ENCODE results near the gene PHACTR3.

The PHACTR3 gene

GRCh38 chr20:59738851-59739250 is 134.5 kb downstream of the PHACTR3 start:
- DNase-seq, result no peak

- no peak for DNase-seq
Measured at GRCh38 chr20:59740621-59741020, 136.3 kb downstream of the PHACTR3 start.

- no peak for DNase-seq
Measured at GRCh38 chr20:59741073-59741472, 136.7 kb downstream of the PHACTR3 start.

GRCh38 chr20:59742351-59743095 is 138.2 kb downstream of the PHACTR3 start:
- no peak for DNase-seq

GRCh38 chr20:59743308-59743707 is 139.0 kb downstream of the PHACTR3 start:
- DNase-seq, result no peak

GRCh38 chr20:59743767-59744485 is 139.6 kb downstream of the PHACTR3 start:
- DNase-seq, result no peak

GRCh38 chr20:59744756-59745155 is 140.4 kb downstream of the PHACTR3 start:
- DNase-seq, result no peak

- DNase-seq, result no peak
Measured at GRCh38 chr20:59745201-59745600, 140.9 kb downstream of the PHACTR3 start.

GRCh38 chr20:59745716-59746115 is 141.4 kb downstream of the PHACTR3 start:
- no peak for DNase-seq

GRCh38 chr20:59746155-59746554 is 141.8 kb downstream of the PHACTR3 start:
- DNase-seq, result no peak

GRCh38 chr20:59747671-59748515 is 143.6 kb downstream of the PHACTR3 start:
- DNase-seq, result no peak

- no peak for DNase-seq
Measured at GRCh38 chr20:59748619-59749191, 144.4 kb downstream of the PHACTR3 start.

GRCh38 chr20:59749301-59749700 is 145.0 kb downstream of the PHACTR3 start:
- DNase-seq, result no peak

GRCh38 chr20:59750209-59750840 is 146.0 kb downstream of the PHACTR3 start:
- no peak for DNase-seq

- peak; percentile 53 for DNase-seq
Measured at GRCh38 chr20:59751075-59751711, 146.9 kb downstream of the PHACTR3 start.

- DNase-seq, result peak; percentile 51
Measured at GRCh38 chr20:59752101-59752586, 147.8 kb downstream of the PHACTR3 start.

- DNase-seq, result no peak
Measured at GRCh38 chr20:59752704-59753460, 148.5 kb downstream of the PHACTR3 start.

GRCh38 chr20:59753836-59754235 is 149.5 kb downstream of the PHACTR3 start:
- no peak for DNase-seq

- no peak for DNase-seq
Measured at GRCh38 chr20:59754551-59754950, 150.2 kb downstream of the PHACTR3 start.

GRCh38 chr20:59756241-59756640 is 151.9 kb downstream of the PHACTR3 start:
- no peak for DNase-seq

GRCh38 chr20:59764037-59764436 is 159.7 kb downstream of the PHACTR3 start:
- DNase-seq, result no peak
